HG02973 (cell line): ENCODE results near the gene WNT9B.

ENCODE experiments used
- ATAC-seq: cut with Tn5 transposase; IDR thresholded peaks from one replicate; pipeline ENCODE4 v1.9.1; 2021; ENCODE audit warnings: moderate library complexity; ENCODE audit not compliant: unreplicated experiment

WNT9B gene

DNA sequence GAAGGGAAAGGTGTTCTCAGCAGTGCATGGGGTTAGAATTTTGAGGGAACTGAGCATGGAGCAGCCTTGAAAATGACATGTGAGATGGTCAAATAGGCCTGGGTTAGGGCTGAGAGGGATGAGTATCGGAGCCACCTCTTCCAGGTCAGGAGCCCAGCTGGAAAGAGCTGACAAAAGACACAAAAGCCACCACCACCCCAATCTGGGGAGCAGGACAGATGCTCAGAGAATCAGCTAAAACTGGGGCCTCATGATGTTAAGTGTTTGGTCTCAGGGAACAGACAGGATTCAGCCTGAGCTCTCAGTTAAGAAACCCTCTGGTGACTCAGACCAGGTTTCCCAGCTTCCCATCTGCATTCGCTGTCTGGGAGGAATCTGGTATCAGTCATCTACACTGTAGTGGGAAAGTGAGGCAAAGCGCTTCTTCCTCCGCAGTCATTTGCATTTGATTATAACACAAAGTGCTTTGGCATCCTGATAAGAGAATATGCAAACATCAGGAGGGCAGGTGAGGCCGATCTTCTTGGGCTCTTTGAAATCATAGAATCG, 2.6 kb downstream of the WNT9B start:
- ATAC-seq: no peak

DNA sequence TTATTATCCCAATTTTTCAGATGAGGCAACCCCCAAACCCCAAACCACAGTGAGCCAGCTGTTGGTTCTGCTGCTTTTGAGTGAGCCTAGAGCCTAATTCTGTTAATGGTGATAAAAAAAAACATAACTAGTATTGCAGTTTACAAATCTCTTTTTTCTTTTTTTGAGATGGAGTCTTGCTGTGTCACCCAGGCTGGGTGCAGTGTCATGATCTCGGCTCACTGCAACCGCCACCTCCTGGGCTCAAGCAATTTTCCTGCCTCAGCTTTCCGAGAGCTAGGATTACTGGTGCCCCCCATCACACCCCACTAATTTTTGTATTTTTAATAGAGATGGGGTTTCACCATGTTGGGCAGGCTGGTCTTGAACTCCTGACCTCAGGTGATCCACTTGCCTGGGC, 3.1 kb downstream of the WNT9B start:
- ATAC-seq: no peak

DNA sequence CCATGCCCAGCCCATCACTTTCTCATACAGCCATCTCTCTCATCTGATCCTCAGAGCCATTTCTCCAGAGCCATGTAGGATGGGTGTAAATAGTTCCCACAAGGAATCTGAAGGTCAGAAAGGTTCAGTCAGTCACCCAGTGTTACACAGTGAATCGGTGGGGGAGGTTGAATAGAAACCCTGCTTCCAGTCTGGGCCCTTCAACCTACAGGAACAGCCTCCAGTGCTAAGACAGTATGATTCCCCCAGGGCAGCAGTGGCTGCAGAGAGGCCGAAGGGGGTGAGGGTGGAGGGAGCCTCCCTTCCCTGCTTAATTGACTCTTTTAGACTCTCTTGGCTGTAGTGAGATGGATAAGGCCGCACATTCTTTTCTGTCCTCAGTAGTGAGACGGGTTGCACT, 3.6 kb downstream of the WNT9B start:
- ATAC-seq: no peak

DNA sequence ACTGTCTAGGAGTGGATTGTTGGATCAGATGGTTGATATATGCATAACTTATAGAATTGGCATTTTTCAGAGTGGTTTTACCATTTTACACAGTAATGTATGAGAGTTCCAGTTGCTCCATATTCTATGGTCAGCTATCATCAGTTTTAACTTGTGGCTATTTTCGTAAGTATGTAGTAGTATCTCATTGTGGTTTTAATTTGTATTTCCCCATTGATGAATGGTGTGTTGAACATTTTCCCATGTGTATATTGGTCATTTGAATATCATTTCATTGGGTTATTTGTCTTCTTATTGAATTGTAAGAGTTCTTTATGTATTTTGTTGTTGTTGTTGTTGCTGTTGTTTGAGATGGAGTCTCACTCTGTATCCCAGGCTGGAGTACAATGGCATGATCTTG, 6.2 kb downstream of the WNT9B start:
- no peak for ATAC-seq

DNA sequence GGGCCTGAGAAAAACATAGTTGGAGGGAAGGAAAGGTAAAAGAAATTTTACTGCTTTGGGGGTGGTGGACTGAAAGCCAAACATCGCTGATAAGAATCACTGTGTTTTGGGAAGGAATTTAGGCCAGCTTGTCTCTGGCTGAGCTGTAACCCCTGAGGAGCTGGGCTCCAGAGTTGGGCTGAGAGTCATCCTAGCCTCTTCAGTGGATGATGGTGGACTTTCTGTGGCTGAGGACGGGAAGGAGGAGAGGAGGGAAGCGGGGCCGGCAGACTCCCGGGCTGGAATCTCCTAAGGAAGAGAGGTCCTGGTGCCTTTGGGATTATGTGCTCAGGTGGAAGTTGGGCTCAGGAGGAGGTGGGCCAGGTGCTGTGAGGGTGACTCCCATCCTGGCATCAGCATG, 8.6 kb downstream of the WNT9B start:
- no peak for ATAC-seq

DNA sequence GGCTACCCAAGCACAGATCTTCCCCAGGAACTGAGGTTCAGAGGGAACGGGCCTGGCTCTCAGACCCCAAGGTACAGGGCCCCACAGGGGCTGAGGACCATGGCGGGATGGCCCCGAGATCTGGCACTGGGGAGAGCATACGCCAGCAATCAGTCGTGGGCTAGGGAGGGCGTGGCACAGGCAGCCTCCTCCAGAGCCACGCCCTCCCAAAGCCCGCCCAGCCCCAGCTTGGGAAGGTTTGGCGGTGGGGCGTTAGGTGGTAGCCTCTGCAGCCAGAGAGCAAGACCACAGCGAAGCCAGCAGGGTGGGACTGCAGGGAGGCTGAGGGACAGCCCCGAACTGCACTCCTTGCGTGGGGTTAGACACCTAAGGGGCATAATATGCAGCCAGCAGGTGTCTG, 11.6 kb downstream of the WNT9B start:
- no peak for ATAC-seq

DNA sequence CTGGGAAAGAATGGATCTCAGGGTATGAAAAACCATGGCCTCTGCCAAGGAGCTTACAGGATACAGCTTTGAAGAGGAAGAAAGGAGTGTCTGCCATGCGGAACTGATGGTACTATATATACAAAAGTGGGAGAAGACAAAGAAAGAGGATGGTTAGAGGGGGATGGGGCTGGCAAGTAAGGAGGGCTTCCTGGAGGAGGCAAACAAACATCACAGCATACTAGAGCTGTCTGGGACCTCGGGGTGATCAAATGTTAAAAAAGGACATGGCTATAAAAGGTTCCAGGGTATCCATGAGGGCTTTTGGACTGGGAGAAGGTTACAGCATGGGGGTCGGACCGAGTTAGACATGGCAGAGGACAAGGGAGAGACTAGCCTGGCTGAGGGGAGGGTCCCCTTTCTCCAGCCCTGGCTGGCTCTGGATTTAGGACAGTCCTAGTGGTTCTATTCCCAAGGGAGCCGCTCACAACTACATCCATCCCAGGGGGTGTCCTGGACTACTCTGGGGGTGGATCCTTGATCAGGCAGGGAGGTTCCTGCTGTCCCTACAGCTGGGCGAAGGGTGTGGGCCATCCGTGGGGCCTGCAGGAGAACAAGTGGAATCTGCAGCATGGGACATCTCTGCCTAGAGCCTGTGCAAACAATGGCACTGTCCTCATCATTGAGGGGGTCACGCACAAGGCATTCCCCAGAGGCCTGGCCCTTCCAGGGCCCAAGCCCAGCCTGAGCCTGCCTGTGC, 12.2 kb downstream of the WNT9B start:
- ATAC-seq: no peak

DNA sequence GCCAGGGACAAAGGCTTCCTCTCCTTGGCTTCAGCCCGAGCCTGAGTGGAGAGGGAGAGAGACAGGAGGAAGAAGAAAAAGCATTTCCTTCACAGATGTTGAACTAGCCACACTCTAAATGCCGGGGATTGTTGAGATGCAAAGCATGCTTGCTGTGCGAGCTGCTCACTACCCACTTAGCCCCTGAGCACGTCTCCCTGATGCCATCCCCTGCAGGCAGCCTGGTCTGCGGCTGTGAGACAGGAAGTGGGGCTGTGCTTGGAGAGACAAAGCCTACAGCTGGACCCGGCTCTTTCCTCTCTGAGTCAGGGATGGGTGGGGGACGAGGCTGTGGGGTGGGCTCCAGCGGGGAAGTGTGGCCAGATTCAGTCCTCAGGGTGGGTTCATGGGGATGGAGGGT, 13.7 kb downstream of the WNT9B start:
- ATAC-seq: no peak

DNA sequence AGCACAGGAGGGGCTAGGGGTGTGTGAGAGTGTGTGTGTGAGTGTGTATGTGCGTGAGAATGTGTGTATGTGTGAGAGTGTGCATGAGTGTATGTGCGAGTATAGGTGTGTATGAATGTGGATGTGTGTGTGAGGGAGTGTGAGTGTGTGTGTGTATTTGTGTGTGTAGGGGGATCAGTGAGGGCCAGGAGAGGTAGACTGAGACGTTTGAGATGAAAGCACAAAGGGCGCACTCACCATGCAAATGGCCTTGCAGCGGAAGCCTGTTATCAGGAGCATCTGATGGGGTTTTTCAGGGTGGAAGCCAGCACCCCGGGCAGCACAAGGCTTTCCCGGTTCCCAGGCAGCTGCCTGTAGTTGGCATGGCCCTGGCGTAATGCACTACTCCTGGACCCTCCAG, 14.9 kb downstream of the WNT9B start:
- no peak for ATAC-seq

DNA sequence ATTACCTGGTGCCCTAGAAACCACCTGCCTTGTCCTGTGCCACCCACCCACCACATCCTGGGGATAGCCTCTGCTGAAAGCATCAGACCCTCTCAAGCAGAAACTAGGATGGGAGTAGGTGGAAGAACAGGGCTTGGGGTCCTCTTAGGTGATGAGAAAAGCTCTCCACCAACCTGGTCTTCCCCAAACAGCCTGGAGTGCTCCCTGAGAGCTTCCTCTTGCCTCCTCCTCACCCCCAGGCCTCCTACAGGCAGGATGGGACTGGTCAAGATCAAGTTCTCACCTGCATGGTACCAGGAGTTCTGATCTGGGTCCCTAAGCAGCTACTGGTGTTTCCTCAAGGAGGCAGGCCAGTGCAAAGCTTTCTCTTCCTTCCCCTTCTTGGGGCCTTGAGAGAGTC, 15.4 kb downstream of the WNT9B start:
- no peak for ATAC-seq

DNA sequence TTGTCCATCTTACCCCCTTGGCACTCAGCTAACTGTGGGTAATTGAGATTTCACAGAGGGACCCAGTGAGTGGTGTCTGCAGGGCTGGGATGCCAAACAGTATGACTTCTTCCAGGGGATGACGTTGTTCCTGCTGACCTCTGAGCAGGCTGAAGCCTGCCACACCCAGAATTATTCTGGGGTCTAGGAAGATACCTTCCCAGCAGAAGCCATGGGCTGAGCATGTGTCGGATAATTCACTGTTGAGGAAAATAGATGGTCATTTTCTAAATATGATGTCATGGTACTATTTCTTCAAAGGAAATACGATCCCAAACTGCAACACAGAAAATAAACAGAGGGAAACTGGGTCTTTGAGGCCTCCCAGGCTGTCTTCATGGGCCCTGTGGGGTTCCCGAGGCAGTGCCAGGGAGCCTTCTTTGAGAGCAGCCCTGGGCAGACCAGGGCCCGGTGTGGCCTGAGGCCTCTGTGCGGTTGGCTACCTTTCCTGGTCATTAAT, 17.4 kb downstream of the WNT9B start:
- no peak for ATAC-seq

DNA sequence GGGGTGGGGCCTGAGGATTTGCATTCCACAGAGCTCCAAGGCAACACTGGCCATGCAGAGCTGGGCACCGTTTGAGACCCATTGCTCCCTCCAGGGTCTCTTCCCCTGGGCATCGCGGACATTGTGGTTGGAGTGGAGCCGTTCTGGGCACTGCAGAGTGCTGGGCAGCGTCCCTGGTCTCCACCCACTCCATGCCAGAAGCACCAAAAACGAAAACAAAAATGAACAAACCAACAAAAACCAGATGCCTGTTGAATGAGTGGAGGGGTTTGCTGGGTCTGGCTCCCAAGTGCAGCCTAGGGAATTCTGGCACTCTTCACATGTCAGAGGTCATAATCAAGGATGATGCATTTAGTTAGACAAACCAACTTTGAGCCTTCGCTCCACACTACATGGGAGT, 17.9 kb downstream of the WNT9B start:
- no peak for ATAC-seq

DNA sequence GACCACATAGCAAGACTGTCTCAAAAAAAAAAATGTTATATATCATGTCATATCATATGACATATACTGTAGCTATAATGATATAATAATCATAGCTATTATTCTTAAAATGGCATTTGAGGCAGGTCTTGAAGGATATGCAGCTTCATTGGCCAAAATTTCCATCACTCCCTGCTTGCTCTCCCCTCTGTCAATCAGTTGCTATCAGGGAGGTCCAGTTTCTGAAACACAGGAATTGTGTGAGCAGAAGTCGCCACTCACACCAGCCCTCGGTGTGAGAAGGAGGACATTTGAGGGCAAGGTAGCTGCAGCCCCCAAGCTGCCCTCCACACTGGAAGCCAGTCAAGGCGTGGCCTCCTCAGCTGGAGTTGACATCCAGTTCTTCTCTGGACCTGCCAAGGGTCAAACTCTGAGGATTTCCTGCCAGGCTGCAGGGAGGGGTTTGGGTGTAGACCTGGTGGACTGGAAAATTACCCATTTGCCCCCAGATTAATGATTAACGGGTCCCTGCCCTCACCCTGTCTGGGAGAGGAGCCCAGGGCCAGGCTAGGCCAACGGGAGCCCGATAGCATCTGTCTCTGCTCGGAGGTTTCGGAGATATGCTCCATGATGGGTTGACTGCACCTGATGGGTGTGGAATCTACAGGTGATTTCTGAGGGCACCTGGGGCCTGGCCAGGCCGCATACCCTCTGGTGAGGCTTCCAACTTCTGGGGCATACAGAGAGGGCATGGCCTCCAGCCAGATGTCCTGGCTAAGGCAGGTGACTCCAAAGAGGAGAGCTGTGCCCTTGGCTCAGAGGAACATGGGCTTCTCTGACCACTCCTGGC, 18.8 kb downstream of the WNT9B start:
- no peak for ATAC-seq

DNA sequence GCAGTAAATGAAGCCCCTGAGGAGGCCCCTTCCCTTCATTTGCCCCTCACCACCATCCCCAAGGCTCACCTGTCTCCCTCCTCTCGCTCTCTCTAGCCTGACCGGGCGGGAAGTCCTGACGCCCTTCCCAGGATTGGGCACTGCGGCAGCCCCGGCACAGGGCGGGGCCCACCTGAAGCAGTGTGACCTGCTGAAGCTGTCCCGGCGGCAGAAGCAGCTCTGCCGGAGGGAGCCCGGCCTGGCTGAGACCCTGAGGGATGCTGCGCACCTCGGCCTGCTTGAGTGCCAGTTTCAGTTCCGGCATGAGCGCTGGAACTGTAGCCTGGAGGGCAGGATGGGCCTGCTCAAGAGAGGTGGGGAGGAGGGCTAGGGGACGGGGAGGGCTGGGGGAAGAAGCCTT, 21.0 kb downstream of the WNT9B start:
- no peak for ATAC-seq

DNA sequence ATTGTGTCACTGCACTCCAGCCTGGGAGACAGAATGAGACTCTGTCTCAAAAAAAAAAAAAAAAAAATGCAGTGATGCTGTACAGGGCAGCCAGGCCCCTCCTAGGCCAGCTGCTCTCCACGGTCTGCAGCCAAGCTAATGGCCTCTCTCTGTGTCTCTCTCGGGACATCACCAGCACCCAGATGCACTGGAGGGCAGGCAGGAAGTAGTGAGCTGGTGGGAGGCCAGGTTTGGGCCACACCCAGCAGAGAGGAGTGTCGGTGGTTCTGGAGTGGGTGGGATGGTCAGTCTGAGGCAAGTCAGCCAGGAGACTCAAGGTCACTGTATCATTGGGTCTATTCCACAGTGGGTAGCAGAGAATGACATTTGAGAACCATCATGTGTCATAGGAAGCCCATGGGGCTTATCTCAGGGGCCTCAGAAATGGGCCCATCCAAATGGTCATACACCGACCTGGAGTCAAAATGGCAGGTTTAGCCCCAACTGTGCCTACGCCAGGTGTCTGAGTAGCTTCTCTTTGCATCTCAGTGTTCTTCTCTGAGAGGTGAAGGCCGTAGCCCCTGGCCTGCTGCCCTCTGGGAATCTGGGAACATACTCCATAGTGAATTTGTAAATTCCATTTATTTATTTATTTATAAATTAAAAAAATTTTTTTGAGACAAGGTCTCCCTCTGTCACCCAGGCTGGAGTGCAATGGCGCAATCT, 22.7 kb downstream of the WNT9B start:
- no peak for ATAC-seq

DNA sequence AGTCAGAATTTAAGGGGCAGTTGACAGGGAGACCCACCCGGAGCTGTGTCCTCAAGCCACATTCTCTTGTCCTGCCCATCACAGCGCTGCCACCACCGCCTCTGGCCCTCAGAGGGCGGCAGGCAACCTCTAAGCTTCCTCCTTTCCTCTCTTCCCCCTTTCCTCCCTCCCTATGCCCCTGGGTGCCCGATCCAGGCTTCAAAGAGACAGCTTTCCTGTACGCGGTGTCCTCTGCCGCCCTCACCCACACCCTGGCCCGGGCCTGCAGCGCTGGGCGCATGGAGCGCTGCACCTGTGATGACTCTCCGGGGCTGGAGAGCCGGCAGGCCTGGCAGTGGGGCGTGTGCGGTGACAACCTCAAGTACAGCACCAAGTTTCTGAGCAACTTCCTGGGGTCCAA, 23.5 kb downstream of the WNT9B start:
- ATAC-seq: no peak

DNA sequence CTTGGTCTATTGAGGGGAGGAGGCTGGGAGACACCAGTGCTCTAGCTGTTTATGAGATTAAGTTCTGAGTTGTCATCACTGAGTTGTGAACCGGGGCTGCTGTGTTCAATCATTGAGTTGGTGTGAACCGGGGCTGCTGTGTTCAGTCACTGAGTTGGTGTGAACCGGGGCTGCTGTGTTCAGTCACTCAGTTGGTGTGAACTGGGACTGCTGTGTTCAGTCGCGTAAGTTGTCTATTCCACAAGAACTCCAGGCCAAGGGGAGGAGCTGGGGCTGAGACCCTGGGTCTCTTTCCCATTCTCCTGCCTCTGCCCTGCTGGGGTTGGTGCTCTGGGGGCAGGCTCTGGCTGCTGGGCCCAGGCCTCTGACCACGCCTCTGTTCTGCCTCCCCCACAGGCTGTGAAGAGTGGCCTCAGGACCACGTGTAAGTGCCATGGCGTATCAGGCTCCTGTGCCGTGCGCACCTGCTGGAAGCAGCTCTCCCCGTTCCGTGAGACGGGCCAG, 24.5 kb downstream of the WNT9B start:
- no peak for ATAC-seq

DNA sequence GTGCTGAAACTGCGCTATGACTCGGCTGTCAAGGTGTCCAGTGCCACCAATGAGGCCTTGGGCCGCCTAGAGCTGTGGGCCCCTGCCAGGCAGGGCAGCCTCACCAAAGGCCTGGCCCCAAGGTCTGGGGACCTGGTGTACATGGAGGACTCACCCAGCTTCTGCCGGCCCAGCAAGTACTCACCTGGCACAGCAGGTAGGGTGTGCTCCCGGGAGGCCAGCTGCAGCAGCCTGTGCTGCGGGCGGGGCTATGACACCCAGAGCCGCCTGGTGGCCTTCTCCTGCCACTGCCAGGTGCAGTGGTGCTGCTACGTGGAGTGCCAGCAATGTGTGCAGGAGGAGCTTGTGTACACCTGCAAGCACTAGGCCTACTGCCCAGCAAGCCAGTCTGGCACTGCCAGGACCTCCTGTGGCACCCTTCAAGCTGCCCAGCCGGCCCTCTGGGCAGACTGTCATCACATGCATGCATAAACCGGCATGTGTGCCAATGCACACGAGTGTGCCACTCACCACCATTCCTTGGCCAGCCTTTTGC, 25.0 kb downstream of the WNT9B start:
- ATAC-seq: no peak

DNA sequence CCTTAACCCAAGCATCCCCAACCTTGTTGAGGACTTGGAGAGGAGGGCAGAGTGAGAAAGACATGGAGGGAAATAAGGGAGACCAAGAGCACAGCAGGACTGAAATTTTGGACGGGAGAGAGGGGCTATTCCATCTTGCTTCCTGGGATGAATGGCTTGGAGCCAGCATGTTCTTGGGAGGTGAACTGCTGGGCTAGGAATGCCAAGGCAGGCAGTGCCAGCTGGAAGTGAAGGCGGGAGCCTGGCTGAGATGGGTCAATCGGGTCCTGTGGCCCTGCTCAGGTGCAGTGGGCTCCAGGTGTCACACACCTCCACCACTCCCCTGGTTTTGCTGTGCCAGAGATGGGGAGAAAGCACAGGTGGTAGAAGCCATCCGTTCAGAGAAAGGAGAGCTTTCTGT, 25.5 kb downstream of the WNT9B start:
- ATAC-seq: no peak

DNA sequence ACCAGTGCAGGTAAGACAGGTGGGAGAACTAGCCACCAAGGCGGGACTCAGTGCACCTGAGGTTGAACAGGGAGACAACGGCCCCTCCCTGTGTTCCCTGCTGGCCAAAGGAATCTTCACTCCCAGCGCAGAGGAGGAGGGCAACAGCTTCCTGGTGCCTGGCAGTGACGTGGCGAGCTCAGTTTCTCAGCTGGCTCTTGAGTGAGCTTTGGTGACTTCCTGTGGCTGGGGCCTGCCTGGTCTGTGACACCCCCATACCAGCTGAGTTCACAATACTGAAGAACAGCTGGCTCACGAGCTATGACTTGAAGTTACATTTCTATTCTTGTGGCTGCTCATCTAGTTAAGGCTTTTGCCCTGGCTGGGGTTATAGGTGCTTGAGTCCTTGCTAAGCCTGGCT, 26.1 kb downstream of the WNT9B start:
- ATAC-seq: no peak

DNA sequence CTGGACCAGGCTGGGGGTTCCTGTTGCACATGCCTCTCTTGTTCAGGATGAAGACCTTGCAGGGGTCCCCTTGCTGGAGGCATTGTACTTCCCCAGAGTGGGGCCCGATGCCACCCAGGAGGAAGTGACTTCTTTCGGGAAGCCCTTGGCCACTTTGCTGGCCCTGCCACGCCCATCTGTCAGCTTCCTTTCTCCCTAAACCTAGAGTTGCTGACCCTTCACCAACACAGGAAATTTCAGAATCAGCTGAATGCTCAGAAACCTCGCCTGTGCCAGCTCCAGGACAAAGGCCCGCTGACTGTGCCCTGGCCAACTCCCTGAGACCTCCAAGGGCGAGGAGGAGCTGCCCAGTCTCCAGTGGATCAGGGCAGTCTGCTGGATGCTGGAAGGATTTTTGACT, 26.7 kb downstream of the WNT9B start:
- ATAC-seq: no peak
